ENCODE data around the gene PRSS2. TPM values are rescaled to one million over a fixed set of nuclear protein-coding genes. Genes with fewer than 3 reads are reported as not detected.

PRSS2 gene
- total and polyA plus RNA-seq, 2 donors (not counting 3 experiments of a cell fraction or from before 2014, with no cell fraction given), result 0.25 TPM; not detected in 1

- Histone ChIP-seq H3K9ac (replicated peaks; ENCODE audit: extremely low read depth, insufficient read depth, low read length) (no peak overlapping the region), H3K27ac (ENCODE audit: insufficient read depth, low read depth, low read length) (no peak overlapping the region), H3K79me2 (ENCODE audit: control insufficient read depth, insufficient read depth, low read length) (no peaks in the 10 kb centered on the region), H3K4me3 (replicated peaks in 1 of 3; ENCODE audit: insufficient read depth in 1 of 3, low read depth in 1 of 3, low read length in 3 of 3) (no peak overlapping the region), H3K9me1 (replicated peaks; ENCODE audit: control insufficient read depth, extremely low read depth, insufficient read depth, low read length) (no peaks in the 10 kb centered on the region), H3K4me2 (ENCODE audit: insufficient read depth, low read length) (no peak overlapping the region), H3K9me3 (replicated peaks; ENCODE audit: control insufficient read depth, insufficient read depth, low read length) (no peaks in the 10 kb centered on the region), H2AFZ (ENCODE audit: low read depth, low read length) (no peak overlapping the region), H3K36me3 (ENCODE audit: control insufficient read depth in 2 of 2, extremely low read depth in 1 of 2, insufficient read depth in 2 of 2, low read length in 2 of 2) (no peaks in the 10 kb centered on the region), H3K4me1 (ENCODE audit: control insufficient read depth, extremely low read depth, insufficient read depth, low read length) (peaks cover 3% of the 10 kb centered on the region), H4K20me1 (replicated peaks; ENCODE audit: control insufficient read depth, extremely low read depth, insufficient read depth, low read length) (no peaks in the 10 kb centered on the region), H3K27me3 (ENCODE audit: control insufficient read depth in 2 of 2, insufficient read depth in 2 of 2, low read length in 2 of 2) (no peaks in the 10 kb centered on the region)
- DNase-seq (ENCODE audit: low read depth, low spot score) (no peak), FAIRE-seq (no peak)
- intact Hi-C loops (cut with micrococcal nuclease), result no loop called here
- no peak for TF ChIP-seq FOS (IDR thresholded peaks at IDR 0.05; ENCODE audit: borderline replicate concordance, insufficient read depth, low read length)
- BruUV-seq (replicated peaks), result no TSS peak
- dilution Hi-C loops (cut with MboI; ENCODE audit: extremely low pct_ligation_motif_present, low sequenced_read_pairs), result no loop called here
- ChIA-PET CTCF (interaction anchor here (1.0 to 20.4 kb wide), 7 partner anchors 23 to 271 kb away, joined by 3 to 425 read pairs (median 13); no protein-coding TSS in a partner anchor), POLR2A (no interaction called here)
These were observed 16.4 kb downstream of the PRSS2 start for GRCh38 chr7:142787034-142787768.

- H3K27me3 ChIP-seq (ENCODE audit: control insufficient read depth in 2 of 2, insufficient read depth in 2 of 2, low read length in 2 of 2), result no peaks in the 10 kb centered on the region
- POLR2A ChIA-PET, result no interaction called here
- no peak overlapping the region for H3K4me3 ChIP-seq (replicated peaks in 1 of 3; ENCODE audit: insufficient read depth in 1 of 3, low read depth in 1 of 3, low read length in 3 of 3)
- H3K79me2 ChIP-seq (ENCODE audit: control insufficient read depth, insufficient read depth, low read length), result no peaks in the 10 kb centered on the region
- dilution Hi-C loops (cut with MboI; ENCODE audit: extremely low pct_ligation_motif_present, low sequenced_read_pairs) (no loop called here), intact Hi-C loops (cut with micrococcal nuclease) (no loop called here)
- no peak overlapping the region for H3K4me2 ChIP-seq (ENCODE audit: insufficient read depth, low read length)
- BruUV-seq (replicated peaks), result no TSS peak
- CTCF ChIA-PET, result interaction anchor here (1.3 to 20.4 kb wide), 4 partner anchors 22 to 428 kb away, joined by 3 to 425 read pairs (median 8); no protein-coding TSS in a partner anchor
- H3K36me3 ChIP-seq (ENCODE audit: control insufficient read depth in 2 of 2, extremely low read depth in 1 of 2, insufficient read depth in 2 of 2, low read length in 2 of 2), result no peaks in the 10 kb centered on the region
- TF ChIP-seq POLR2A (IDR thresholded peaks at IDR 0.05; ENCODE audit: low read depth, low read length) (no peak), MYC (IDR thresholded peaks at IDR 0.05; ENCODE audit: low read depth, low read length) (no peak), MAX (IDR thresholded peaks at IDR 0.05; ENCODE audit: insufficient read depth, insufficient read length) (no peak), GATA2 (IDR thresholded peaks at IDR 0.05; ENCODE audit: insufficient read depth, insufficient read length, low read depth, low read length) (no peak), POLR2AphosphoS5 (IDR thresholded peaks at IDR 0.05; ENCODE audit: insufficient read depth, low read depth, low read length) (no peak), JUN (IDR thresholded peaks at IDR 0.05; ENCODE audit: borderline replicate concordance, insufficient read depth, insufficient read length, low read depth) (no peak), EZH2 (IDR thresholded peaks at IDR 0.05; ENCODE audit: borderline replicate concordance, low read depth, low read length, severe bottlenecking) (no peak)
- TF ChIP-seq, protein P1, sequence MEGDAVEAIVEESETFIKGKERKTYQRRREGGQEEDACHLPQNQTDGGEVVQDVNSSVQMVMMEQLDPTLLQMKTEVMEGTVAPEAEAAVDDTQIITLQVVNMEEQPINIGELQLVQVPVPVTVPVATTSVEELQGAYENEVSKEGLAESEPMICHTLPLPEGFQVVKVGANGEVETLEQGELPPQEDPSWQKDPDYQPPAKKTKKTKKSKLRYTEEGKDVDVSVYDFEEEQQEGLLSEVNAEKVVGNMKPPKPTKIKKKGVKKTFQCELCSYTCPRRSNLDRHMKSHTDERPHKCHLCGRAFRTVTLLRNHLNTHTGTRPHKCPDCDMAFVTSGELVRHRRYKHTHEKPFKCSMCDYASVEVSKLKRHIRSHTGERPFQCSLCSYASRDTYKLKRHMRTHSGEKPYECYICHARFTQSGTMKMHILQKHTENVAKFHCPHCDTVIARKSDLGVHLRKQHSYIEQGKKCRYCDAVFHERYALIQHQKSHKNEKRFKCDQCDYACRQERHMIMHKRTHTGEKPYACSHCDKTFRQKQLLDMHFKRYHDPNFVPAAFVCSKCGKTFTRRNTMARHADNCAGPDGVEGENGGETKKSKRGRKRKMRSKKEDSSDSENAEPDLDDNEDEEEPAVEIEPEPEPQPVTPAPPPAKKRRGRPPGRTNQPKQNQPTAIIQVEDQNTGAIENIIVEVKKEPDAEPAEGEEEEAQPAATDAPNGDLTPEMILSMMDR (IDR thresholded peaks at IDR 0.05; ENCODE audit: extremely low read depth in 1 of 2, insufficient read depth in 1 of 2, low read depth in 1 of 2, low read length in 2 of 2), result no peak
- no peaks in the 10 kb centered on the region for H3K9me3 ChIP-seq (replicated peaks; ENCODE audit: control insufficient read depth, insufficient read depth, low read length)
- H3K9ac ChIP-seq (replicated peaks; ENCODE audit: extremely low read depth, insufficient read depth, low read length), result no peak overlapping the region
- H2AFZ ChIP-seq (ENCODE audit: low read depth, low read length), result no peak overlapping the region
- H4K20me1 ChIP-seq (replicated peaks; ENCODE audit: control insufficient read depth, extremely low read depth, insufficient read depth, low read length), result no peaks in the 10 kb centered on the region
- H3K27ac ChIP-seq (ENCODE audit: insufficient read depth, low read depth, low read length), result no peak overlapping the region
- H3K4me1 ChIP-seq (ENCODE audit: control insufficient read depth, extremely low read depth, insufficient read depth, low read length), result peaks cover 3% of the 10 kb centered on the region
- DNase-seq (ENCODE audit: low read depth, low spot score) (no peak), FAIRE-seq (no peak)
- H3K9me1 ChIP-seq (replicated peaks; ENCODE audit: control insufficient read depth, extremely low read depth, insufficient read depth, low read length), result no peaks in the 10 kb centered on the region
These were observed 17.0 kb downstream of the PRSS2 start for GRCh38 chr7:142787783-142788182.
